Midbrain (tissue), 1 donor: ENCODE results near the gene JAGN1.
"Not testable (repeated sequence)": the region's sequence is repeated elsewhere in the genome, so short reads cannot be mapped to it uniquely, and the experiment has no call there.

ENCODE experiments used
- DNase-seq: peaks from one replicate; lab custom pipeline; 2025; lab: John Stamatoyannopoulos, UW

The JAGN1 gene

DNA sequence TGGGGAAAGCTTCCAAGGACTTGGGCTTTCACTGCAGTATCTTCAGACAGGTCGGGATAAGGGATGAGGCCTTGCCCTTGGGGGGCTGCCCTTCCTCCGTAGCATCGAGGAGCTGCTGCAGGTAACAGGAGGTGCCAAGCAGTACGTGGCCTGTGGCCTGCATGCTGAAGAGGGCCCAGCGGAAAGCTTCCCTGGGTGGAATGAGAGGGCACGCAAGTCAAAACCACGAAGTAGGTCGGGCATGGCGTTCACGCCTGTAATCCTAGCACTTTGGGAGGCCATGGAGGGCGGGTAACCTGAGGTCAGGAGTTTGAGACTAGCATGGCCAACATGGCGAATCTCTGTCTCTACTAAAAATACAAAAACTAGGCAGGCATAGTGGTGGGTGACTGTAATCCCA lies 23.3 kb upstream of the JAGN1 start:
- DNase-seq = no peak

DNA sequence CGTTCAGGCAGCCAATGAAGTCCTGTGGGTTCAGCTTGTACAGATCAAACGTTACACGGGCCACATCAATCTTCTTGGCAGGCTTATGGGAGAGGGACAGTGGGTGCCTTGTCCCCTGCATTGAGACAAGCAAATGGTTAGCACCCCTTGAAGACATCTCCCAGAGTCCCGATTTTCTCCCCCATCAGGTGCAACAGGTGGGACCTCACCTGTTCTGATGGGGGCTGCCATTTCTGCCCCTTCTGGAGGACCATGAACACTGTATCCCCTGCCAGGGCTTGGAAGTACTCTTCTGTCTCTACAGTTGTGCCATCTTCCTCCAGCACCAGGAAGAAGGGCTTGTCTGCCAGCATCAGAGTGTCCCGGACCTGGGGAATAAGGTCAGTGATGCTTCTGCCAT lies 20.5 kb upstream of the JAGN1 start:
- no peak for DNase-seq

DNA sequence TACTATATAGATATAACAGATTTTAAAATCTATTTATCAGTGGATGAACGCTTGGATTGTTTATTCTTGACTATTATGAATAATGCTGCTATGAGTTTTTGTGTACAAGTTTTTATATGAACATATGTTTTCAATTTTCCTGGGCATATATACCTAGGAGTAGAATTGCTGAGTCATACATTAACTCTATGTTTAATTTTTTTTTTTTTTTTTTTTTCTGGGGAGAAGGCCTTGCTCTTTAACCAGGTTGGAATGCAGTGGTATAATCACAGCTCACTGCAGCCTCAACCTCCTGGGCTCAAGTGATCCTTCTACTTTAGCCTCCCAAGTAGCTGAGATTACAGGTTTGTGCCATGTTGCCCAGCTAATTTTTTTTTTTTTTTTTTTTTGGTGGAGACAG lies 19.4 kb upstream of the JAGN1 start:
- no peak for DNase-seq

DNA sequence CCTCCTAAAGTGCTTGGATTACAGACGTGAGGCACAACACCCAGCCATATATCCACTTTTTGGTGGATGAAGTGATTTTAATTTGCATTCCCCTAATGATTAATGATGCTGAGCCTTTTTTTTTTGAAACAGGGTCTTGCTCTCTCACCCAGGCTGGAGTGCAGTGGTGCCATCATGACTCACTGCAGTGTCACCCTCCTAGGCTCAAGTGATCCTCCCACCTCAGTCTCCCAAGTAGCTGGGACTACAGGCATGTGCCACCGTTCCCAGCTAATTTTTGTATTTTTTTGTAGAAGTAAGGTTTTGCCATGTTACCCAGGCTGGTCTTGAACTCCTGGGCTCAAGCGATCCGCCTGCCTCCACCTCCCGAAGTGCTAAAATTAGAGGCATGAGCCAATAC lies 18.3 kb upstream of the JAGN1 start:
- not testable (repeated sequence) for DNase-seq

DNA sequence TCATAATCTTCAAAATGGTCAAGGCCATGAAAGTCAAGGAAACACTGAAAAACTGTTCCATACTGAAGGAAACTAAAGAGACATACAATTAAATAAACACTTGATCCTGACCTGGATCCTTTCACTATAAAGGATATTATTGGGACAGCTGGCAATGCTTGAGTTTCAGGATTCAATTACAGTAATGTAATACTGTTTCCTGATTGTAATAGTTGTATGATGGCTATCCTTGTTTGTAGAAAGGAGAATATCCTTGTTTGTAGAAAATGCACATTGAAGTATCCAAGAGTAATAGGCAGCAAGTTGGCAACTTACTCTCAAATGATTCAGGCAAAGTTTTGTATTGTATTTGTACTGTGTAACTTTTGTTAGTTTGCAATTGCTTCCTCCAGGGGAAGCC lies 15.0 kb upstream of the JAGN1 start:
- DNase-seq = no peak

DNA sequence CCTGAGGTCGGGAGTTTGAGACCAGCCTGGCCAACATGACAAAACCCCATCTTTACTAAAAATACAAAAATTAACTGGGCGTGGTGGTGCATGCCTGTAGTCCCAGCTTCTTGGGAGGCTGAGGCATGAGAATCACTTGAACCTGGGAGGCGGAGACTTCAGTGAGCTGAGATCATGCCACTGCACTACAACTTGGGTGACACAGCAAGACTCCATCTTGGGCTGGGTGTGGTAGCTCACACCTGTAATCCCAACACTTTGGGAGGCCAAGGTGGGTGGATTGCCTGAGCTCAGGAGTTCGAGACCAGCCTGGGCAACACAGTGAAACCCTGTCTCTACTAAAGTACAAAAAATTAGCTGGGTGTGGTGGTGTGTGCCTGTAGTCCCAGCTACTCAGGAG lies 14.2 kb upstream of the JAGN1 start:
- DNase-seq = not testable (repeated sequence)

DNA sequence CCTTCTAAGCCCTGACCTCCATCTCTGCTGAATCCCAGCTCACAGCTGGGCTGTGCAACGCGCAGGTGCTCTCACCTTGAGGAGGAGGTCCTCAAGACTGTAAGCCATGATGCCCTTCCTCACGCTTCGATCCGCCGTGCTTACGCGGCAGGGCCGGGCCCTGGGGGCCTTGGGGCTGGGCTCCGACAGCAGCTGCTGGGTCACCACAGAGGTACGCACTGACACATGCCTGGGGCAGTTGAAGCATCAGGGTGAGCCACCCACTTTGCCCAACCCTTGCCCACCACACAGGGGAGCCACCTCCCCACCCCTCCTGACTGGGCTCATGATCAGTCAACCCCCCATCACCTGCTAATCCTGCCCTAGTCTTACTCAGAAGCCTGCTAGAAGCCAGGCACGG lies 13.4 kb upstream of the JAGN1 start:
- DNase-seq = no peak

DNA sequence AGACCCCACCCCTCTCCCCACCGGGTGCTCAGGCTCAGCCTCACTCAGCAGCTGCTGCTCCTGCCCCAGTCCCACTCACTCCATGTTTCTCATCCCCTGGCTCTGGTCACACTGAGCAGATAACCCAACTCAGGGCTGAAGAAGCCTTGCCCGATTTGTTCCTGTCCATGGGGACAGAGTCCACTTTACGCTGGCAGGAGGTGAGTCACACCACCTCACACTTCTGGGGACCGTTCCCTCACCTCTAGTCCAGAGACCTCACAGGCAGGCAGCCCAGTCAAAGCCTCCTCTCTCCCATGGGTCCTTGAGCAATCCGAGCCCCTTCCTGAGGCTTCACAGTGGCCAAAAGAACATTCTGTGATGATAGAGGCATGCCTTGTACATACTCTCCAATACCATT lies 11.7 kb upstream of the JAGN1 start:
- no peak for DNase-seq

DNA sequence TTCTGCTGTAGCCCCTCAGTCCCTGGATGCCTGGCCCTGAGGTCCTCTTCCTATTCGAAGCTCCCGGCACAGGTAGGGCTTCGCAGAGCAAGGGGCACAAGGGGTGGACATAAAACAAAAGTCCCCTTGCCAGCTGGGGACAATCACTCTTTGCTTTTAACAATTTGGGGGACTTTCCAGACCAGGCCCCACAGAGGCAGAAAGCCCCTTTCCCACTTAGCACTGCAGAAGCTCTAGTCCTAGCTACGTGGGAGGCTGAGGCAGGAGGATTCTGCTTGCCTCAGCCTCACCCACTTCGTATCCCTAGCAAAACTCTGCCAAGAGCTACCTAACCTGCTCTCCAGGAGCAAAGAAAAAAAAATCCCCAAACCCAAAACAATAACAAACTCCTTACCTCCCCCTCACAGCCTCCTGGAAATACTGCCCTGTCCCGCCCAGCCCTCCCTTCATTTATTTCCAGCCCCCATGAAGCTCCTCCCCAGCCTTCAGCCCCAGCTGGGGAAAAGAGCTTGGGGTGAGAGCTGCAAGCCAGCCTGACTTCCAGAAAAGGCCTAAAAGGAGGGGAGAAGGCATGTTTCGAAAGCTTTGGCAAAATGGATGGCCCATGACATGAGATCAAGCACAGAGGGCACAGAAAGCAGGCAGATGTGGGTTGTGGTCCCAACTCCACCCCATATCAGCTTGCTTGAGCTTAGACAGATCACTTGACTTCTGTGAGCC lies 10.4 kb upstream of the JAGN1 start, which contains the start of gene CIDEC:
Gene CIDEC (minus strand): TSS at position 424 of the 720 bp plus-strand sequence. CDS start 1,767 bp downstream, outside the sequence.
- DNase-seq = no peak

DNA sequence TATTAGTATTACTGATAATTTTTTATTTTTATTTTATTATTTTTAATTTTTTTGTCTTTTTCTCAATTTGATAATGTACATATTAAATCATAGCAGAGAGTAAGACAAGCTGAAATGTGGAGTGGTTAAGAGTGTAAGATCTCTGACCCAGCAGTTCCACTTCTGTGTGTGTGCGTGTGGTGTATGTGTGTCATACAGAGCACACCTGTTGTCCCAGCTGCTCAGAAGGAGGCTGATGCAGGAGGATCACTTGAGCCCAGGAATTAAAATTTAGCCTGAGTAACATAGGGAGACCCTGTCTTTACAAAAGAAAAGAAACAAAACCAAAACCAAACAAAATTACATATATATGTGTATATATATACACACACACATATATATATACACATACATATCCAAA lies 9.0 kb upstream of the JAGN1 start:
- no peak for DNase-seq

DNA sequence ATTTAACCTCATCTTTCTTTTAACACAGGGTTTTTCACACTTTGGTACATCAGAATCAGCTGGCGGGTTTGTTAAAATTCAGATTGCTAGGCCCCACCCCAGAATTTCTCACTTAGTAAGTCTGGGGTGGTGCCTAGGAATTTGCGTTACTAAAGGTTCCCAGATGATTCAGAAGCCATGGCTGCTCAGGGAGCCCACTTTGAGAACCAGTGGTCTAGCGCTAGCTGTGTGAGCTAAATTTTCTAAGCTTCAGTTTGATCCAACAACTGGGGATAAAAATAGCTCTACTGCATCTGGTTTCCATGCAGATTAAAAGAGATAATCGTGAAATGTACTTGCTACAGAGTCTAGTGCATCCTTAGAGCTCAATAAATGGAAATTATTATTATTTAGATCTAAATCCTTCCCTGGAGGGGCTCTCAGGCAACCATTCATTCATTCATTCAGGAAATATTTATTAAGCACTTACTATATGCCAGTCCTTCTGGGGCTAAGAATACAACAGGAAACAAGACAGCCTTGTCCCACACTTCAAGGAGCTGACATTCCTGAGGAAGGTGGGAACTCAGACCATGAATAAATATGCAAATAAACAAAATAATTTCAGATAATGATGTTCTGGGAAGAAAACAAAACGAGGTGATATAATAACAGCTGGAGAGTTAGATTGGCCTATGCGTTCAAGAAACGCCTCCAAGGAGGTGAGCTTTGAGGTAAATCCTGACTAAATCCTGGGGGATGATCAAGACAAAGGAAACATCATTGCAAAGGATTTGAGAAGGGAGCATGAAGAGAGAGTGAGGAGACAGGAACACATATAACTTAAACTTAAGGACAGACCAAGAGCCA lies 6.5 kb upstream of the JAGN1 start:
- DNase-seq = no peak

DNA sequence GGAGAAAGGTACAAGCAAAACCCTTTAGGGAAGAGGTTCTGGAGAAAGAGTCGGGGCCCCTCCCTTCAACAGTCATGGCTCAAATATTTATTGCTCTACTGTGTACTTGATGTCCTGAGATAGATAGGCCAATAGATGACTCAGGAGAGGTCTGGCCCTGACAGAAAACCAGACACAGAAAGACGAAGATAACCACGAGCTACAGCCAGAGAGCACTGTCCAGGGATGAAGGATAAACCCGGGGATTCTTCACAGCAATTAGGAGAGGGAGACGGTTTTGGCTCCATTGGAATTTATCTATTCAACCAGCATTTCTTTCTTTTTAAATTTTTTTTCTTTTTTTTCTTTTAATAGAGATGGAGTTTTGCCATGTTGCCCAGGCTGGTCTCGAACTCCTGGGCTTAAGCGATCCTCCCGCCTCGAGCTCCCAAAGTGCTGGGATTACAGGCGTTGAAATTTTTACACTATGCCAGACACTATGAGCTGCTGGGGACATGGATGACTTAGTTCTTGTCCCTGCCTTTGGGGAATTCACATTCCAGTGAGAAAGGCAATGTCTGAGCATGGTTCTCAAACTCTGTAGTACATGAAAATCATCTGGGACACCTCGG lies 5.8 kb upstream of the JAGN1 start:
- no peak for DNase-seq

DNA sequence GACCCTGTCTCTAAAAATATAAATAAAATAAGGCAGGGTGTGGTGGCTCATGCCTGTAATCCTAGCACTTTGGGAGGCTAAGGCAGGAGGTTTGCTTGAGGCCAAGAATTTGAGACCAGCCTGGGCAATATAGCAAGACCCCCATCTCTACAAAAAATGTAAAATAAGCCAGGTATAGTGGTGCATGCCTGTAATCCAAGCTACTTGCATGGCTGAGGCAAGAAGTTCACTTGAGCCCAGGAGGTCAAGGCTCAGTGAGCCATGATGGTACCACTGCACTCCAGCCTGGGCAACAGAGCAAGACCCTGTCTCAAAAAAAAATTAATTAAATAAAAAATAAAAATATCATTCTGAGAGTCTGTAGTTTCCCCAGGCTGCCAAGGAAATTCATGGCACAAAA lies 4.1 kb upstream of the JAGN1 start:
- DNase-seq = no peak

DNA sequence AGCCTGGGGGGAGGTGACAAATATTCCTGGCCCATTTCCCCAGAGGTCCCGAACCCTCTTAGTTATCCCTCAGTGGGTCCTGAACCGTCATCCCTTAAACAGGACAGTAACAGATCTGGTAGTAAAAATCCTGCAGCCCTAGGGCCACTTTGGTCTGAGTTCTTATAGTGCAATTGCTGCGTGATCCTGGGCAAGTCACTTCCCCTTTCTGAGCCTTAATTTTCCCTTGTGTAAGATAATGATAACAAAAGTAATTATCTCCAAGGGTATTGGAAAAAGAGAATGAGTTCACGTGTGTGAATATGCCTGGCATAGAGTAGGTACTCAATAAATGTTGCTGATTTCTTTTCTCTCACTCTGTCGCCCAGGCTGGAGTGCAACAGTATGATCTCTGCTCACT lies 2.9 kb upstream of the JAGN1 start:
- DNase-seq = no peak

DNA sequence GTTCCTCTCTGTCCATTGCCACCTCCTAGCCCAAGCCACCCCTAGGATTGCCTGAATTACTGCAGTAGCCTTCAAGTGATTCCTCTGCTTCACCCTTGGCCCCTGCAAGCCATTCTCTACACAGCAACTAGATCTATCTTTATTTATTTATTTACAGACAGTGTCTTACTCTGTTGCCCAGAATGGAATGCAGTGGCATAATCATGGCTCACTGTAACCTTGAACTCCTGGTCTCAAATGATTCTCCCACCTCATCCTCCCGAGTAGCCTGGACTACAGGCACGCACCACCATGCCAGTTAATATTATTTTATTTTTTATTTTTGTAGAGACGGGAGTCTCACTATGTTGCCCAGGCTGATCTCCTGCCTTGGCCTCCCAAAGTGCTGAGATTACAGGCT lies 1.9 kb upstream of the JAGN1 start:
- no peak for DNase-seq

DNA sequence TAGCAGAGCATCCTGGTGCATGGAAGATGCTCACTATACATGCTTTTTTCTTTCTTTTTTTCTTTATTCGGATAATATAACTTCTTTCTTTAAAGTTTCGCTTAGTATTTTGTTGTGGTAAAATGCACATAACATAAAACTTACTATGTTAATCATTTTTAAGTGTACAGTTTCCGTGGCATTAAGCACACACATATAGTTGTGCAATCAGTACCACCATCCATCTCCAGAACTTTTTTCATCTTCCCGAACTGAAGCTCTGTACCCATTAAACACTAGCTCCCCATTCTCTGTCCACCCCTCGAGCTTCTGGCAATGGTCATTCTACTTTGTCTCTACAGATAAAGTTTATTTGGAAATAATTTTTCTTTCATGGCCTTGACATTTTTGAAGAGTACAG lies 1.0 kb upstream of the JAGN1 start:
- DNase-seq = no peak

DNA sequence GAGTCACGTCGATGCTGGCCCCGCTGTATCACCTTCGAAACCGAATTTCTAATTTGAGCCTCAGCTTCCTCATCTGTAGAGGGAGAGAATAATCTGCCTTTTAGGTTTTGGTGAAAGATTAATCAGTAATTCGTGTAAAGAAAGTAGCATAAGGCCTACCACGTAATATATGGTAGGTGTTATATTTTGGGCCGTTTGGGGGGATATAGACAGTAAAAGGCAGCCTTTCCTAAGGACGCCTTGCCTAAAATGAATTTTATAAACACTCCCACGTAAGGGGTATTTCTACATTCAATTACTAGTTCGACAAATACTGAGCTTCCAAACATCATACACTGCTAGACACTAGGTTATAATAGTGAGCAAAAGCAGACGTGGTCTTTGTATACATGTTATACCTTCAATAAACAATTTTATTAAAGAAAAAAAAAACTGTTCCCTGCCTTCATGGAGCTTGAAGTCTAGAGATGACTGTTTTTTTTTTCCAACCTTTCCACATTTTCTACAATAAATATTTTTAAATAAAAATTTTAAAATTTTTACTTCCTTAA lies 737 bp downstream of the JAGN1 start:
- DNase-seq = no peak

DNA sequence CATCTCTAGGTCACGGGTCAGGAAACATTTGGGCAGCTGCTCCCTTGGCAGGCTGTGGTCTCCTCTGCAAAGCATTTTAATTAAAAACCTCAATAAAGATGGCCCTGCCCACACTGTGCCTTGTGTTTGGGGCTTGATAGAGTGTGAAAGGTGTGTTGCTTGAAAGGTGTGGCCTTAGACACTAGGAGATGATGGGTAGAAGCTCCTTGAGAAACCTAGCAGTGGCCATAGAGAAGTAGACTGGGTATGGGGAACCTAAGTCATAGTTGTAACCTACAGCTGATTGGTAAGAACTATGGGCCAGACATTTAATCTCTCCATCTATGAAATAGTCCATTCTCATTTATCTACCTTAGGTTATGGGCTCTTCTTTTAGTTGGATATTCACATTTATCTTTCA lies 3.3 kb downstream of the JAGN1 start:
- no peak for DNase-seq

DNA sequence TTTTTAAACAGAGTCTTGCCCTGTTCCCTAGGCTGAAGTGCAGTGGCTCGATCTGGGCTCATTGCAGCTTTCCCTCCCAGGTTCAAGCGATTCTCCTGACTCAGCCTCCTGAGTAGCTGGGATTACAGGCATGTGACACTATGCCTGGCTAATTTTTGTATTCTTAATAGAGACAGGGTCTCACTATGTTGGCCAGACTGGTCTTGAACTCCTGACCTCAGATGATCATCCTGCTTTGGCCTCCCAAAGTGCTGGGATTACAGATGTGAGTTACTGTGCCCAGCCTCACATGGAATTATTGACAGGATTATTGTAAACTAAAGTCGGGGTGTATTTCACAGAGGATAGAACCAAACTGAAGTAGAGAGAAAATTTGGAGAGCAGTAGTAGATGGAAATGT lies 5.3 kb downstream of the JAGN1 start:
- not testable (repeated sequence) for DNase-seq

DNA sequence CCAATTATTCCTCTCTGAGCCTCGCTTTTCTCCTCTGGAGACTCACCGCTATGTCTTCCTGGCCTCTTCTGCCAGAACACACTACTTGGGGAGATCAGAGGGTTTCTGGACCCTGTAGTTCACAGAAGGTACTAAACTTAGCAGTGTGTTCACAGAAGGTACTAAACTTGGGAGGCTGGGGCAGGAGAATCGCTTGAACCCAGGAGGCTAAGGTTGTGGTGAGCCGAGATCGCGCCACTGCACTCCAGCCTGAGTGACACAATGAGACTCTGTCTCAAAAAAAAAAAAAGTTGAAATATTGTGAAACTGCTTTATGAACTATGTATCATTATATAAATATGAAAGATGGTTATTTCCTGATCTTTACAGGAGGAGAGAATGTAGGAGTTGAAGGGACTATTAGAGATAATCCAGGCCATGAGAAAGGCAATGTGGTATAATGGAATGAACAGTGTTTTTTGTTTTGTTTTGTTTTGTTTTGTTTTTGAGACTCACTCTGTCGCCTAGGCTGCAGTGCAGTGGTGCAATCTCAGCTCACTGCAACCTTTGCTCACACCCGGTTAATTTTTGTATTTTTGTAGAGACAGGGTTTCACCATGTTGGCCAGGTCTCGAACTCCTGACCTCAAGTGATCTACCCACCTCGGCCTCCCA lies 6.5 kb downstream of the JAGN1 start:
- DNase-seq = not testable (repeated sequence)

DNA sequence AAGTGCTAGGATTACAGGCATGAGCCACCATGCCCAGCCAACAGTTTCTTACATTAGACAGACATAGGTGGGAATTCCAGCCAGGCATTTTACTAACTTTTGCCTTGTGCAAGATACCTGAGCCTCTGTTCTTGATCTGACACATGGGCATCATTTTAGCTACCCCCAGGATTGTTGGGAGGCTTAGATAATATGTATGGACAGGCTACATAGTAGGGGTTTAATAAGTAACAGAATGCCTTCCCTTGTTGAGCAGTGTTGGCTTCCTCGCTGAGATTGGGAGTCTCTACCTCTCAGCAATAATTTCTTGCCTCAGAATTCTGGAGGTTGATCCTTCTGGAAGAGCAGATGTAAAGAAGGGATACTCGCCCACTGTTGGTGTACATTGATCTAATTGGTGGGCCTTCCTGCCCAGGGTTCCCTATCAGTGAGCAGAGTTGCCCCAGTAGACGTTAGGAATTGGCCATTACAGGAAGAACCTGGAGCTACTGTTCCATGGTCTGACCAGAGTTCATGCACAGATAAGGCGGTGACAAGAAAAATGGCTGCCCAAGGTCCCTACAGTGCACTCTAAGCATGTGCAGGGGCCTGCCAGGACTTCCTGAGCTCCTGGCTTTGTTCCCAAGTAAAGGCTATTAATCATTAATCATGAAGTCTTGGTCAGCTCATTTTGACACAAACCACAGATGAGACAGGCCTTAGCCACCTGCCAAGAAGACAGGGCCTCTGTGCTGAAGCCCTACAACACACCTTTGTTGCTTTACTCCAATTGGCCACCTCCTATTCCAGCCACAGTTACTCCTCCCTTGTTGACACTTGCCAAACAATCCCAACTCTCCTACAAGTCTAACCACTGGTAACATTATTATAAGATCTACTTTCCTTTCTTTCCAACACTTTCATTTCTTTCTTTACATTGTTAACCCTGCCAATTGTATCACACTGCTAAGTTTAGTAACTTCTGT lies 7.3 kb downstream of the JAGN1 start:
- DNase-seq = no peak
